ENCODE measurements around the gene GPR160. TPM values are rescaled to one million over a fixed set of nuclear protein-coding genes. Genes with fewer than 3 reads are reported as not detected.

GPR160 gene
- total RNA-seq, 1 donor = not detected

DNA sequence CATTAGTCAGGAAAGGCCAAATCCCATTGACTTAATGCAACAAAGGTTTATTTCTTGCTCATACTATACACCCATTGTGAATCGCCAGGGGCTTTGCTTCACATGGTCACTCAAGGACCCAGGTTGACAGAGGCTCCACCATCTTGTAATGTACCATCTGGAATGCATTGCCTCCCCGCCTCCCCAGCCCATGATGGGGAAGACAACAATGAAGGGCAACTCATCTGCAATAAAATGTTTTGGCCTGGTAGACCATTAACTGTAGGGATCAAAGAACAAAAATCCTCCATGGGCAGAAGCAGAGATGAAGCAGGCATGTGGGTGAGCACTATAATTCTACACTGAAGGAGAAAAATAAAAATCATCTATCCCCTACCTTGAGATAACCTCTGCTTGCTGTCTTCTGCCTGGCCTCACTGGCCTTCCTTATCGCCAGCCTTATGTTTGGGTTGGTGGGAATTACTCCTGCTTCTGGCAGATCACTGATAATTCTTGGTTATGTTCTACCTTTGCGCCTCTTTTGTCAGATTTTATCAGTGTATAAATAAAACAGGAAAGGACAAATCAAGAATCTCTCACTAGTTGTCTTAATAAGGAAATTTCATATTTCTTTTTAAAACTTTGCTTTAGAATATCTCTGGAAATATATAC, 37.8 kb downstream of the GPR160 start:
- Histone ChIP-seq H4K20me1 (ENCODE audit: insufficient read depth, low read length) (no peaks in the 10 kb centered on the region), H3K4me3 (ENCODE audit: insufficient read depth, low read length) (no peak overlapping the region), H2AFZ (ENCODE audit: low read length) (no peak overlapping the region), H3K36me3 (ENCODE audit: insufficient read depth, low read length) (peaks cover 9% of the 10 kb centered on the region), H3K4me1 (ENCODE audit: insufficient read depth, low read length) (no peaks in the 10 kb centered on the region), H3K27ac (ENCODE audit: low read depth, low read length) (no peak overlapping the region), H3K79me2 (ENCODE audit: insufficient read depth, low read length) (no peaks in the 10 kb centered on the region), H3K9me3 (ENCODE audit: low read depth, low read length) (no peaks in the 10 kb centered on the region), H3K27me3 (ENCODE audit: insufficient read depth, low read length) (no peaks in the 10 kb centered on the region), H3K4me2 (ENCODE audit: insufficient read depth, low read length) (no peak overlapping the region)
- TF ChIP-seq, protein P1, sequence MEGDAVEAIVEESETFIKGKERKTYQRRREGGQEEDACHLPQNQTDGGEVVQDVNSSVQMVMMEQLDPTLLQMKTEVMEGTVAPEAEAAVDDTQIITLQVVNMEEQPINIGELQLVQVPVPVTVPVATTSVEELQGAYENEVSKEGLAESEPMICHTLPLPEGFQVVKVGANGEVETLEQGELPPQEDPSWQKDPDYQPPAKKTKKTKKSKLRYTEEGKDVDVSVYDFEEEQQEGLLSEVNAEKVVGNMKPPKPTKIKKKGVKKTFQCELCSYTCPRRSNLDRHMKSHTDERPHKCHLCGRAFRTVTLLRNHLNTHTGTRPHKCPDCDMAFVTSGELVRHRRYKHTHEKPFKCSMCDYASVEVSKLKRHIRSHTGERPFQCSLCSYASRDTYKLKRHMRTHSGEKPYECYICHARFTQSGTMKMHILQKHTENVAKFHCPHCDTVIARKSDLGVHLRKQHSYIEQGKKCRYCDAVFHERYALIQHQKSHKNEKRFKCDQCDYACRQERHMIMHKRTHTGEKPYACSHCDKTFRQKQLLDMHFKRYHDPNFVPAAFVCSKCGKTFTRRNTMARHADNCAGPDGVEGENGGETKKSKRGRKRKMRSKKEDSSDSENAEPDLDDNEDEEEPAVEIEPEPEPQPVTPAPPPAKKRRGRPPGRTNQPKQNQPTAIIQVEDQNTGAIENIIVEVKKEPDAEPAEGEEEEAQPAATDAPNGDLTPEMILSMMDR (IDR thresholded peaks at IDR 0.05; ENCODE audit: extremely low read depth, low read depth, low read length) = no peak
- no peak for DNase-seq (ENCODE audit: insufficient read length, low spot score, missing footprints)

DNA sequence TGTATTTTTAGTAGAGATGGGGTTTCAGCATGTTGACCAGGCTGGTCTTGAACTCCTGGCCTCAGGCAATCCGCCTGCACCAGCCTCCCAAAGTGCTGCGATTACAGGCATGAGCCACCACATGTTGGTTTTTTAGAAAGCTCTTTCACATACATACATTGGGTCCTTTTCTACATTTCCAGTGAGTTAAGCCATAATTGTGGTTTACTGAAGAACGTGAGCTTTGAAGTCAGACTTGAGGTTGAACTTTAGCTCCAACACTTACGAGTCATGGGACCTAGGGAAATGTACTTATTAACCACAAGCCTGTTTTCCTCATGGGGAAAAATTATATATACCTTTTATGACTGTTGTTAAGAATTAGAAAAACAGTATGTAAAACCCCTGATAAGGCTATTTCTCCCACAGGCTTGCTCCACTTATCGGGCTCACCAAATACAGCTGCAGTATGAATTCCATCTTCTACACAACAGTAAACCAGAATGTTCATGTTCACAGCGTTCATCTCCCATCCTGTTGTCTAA, 39.0 kb downstream of the GPR160 start:
- DNase-seq (ENCODE audit: insufficient read length, low spot score, missing footprints) = no peak
- Histone ChIP-seq H3K9me3 (ENCODE audit: low read depth, low read length) (no peaks in the 10 kb centered on the region), H3K27ac (ENCODE audit: low read depth, low read length) (no peak overlapping the region), H2AFZ (ENCODE audit: low read length) (no peak overlapping the region), H3K4me2 (ENCODE audit: insufficient read depth, low read length) (no peak overlapping the region), H3K4me3 (ENCODE audit: insufficient read depth, low read length) (no peak overlapping the region), H3K27me3 (ENCODE audit: insufficient read depth, low read length) (no peaks in the 10 kb centered on the region), H3K79me2 (ENCODE audit: insufficient read depth, low read length) (no peaks in the 10 kb centered on the region), H4K20me1 (ENCODE audit: insufficient read depth, low read length) (no peaks in the 10 kb centered on the region), H3K4me1 (ENCODE audit: insufficient read depth, low read length) (peaks cover 7% of the 10 kb centered on the region), H3K36me3 (ENCODE audit: insufficient read depth, low read length) (peaks cover 9% of the 10 kb centered on the region)
- TF ChIP-seq, protein P1 (IDR thresholded peaks at IDR 0.05; ENCODE audit: extremely low read depth, low read depth, low read length) = no peak

- Histone ChIP-seq H3K9me3 (ENCODE audit: low read depth, low read length) (no peaks in the 10 kb centered on the region), H3K36me3 (ENCODE audit: insufficient read depth, low read length) (peaks cover 9% of the 10 kb centered on the region), H3K4me2 (ENCODE audit: insufficient read depth, low read length) (no peak overlapping the region), H4K20me1 (ENCODE audit: insufficient read depth, low read length) (no peaks in the 10 kb centered on the region), H3K27me3 (ENCODE audit: insufficient read depth, low read length) (no peaks in the 10 kb centered on the region), H3K4me3 (ENCODE audit: insufficient read depth, low read length) (no peak overlapping the region), H3K27ac (ENCODE audit: low read depth, low read length) (no peak overlapping the region), H2AFZ (ENCODE audit: low read length) (no peak overlapping the region), H3K4me1 (ENCODE audit: insufficient read depth, low read length) (peaks cover 7% of the 10 kb centered on the region), H3K79me2 (ENCODE audit: insufficient read depth, low read length) (no peaks in the 10 kb centered on the region)
- no peak for DNase-seq (ENCODE audit: insufficient read length, low spot score, missing footprints)
- TF ChIP-seq, protein P1 (IDR thresholded peaks at IDR 0.05; ENCODE audit: extremely low read depth, low read depth, low read length) = no peak
Measured at GRCh38 chr3:170077361-170077760, 39.6 kb downstream of the GPR160 start.

DNA sequence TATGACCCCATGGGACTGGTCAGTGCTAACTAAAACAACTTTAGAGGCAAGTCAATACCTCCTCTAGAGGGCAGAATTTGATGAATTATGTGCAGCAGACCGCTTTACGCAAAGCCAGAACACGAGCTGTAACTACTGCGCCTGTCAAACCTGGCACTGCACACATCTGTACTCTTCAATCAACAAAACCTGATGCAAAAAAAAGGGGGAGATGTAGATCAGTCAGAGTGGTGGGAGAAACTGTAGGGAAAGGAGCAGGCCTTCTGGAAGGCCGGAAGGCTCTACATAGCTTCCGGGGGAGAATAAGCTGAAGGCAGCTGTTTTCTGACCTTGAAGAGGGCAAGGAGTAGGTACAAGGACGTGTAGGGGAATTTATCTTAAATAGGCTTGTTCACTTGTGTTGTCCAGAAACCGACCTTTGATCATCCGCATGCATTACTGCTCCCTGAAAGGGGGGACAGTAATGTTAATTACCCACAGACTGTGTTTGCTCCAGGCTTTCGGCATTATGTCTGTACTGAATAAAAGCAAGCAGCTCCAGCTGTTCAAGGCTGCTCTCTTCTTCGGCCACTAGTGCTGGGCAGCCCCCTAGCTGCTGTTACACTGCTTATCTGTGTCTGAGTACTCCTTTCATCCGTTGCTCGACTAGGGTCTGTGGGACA, 41.0 kb downstream of the GPR160 start:
- DNase-seq (ENCODE audit: insufficient read length, low spot score, missing footprints) = no peak
- Histone ChIP-seq H3K79me2 (ENCODE audit: insufficient read depth, low read length) (no peaks in the 10 kb centered on the region), H4K20me1 (ENCODE audit: insufficient read depth, low read length) (no peaks in the 10 kb centered on the region), H3K27ac (ENCODE audit: low read depth, low read length) (no peak overlapping the region), H3K4me1 (ENCODE audit: insufficient read depth, low read length) (peaks cover 7% of the 10 kb centered on the region), H3K36me3 (ENCODE audit: insufficient read depth, low read length) (peaks cover 17% of the 10 kb centered on the region), H2AFZ (ENCODE audit: low read length) (no peak overlapping the region), H3K4me2 (ENCODE audit: insufficient read depth, low read length) (no peak overlapping the region), H3K4me3 (ENCODE audit: insufficient read depth, low read length) (no peak overlapping the region), H3K9me3 (ENCODE audit: low read depth, low read length) (no peaks in the 10 kb centered on the region), H3K27me3 (ENCODE audit: insufficient read depth, low read length) (no peaks in the 10 kb centered on the region)
- TF ChIP-seq, protein P1 (IDR thresholded peaks at IDR 0.05; ENCODE audit: extremely low read depth, low read depth, low read length) = no peak
